GM21515 (cell line): Measurements from ENCODE around the gene EXOC3L1.

Experiments used
- ATAC-seq: cut with Tn5 transposase; IDR thresholded peaks from one replicate; pipeline ENCODE4 v1.9.1; 2021; ENCODE audit not compliant: unreplicated experiment

Gene EXOC3L1

GRCh38 chr16:67199011-67199807 is 9.3 kb upstream of the EXOC3L1 start, which contains the start of gene ELMO3:
Gene ELMO3, plus strand, starts transcription at chr16:67199131. Its CDS starts 196 bp downstream, at chr16:67199327.
- no peak for ATAC-seq

GRCh38 chr16:67198238-67198734 is 8.3 kb upstream of the EXOC3L1 start:
- no peak for ATAC-seq

- ATAC-seq = no peak
These were observed 7.8 kb upstream of the EXOC3L1 start for GRCh38 chr16:67197704-67198103.

GRCh38 chr16:67196881-67197280 is 6.9 kb upstream of the EXOC3L1 start:
- ATAC-seq = no peak

GRCh38 chr16:67195676-67196075 is 5.7 kb upstream of the EXOC3L1 start:
- no peak for ATAC-seq

- no peak for ATAC-seq
These were observed 4.3 kb upstream of the EXOC3L1 start for GRCh38 chr16:67194260-67194659.

GRCh38 chr16:67193536-67193935 is 3.6 kb upstream of the EXOC3L1 start:
- ATAC-seq = no peak

GRCh38 chr16:67192781-67193361 is 2.9 kb upstream of the EXOC3L1 start:
- no peak for ATAC-seq

GRCh38 chr16:67191995-67192681 is 2.2 kb upstream of the EXOC3L1 start, which contains the start of gene E2F4:
Gene E2F4, plus strand, starts transcription at chr16:67192155. Its CDS starts 73 bp downstream, at chr16:67192228.
- ATAC-seq = peak; percentile 72

- no peak for ATAC-seq
These were observed 1.6 kb upstream of the EXOC3L1 start for GRCh38 chr16:67191411-67191994.

- ATAC-seq = no peak
These were observed 788 bp upstream of the EXOC3L1 start for GRCh38 chr16:67190448-67191399.

- no peak for ATAC-seq
These were observed 1.1 kb downstream of the EXOC3L1 start for GRCh38 chr16:67188798-67189197.

- no peak for ATAC-seq
These were observed 1.6 kb downstream of the EXOC3L1 start for GRCh38 chr16:67188323-67188722.

- ATAC-seq = no peak
These were observed 2.6 kb downstream of the EXOC3L1 start for GRCh38 chr16:67187175-67187890.

GRCh38 chr16:67186550-67186950 is 3.4 kb downstream of the EXOC3L1 start:
- no peak for ATAC-seq

GRCh38 chr16:67185651-67186134 is 4.2 kb downstream of the EXOC3L1 start:
- no peak for ATAC-seq

GRCh38 chr16:67184995-67185650 is 4.8 kb downstream of the EXOC3L1 start:
- no peak for ATAC-seq

GRCh38 chr16:67184453-67184994 is 5.4 kb downstream of the EXOC3L1 start:
- peak; percentile 12 for ATAC-seq
